NK-92 (cell line): Measurements from ENCODE around the gene TEKT5.
"Not testable (repeated sequence)": the region's sequence is repeated elsewhere in the genome, so short reads cannot be mapped to it uniquely, and the experiment has no call there.

Experiments
- DNase-seq: peaks from one replicate; lab custom pipeline; 2025; ENCODE audit not compliant: unreplicated experiment; lab: John Stamatoyannopoulos, UW

The TEKT5 gene

DNA sequence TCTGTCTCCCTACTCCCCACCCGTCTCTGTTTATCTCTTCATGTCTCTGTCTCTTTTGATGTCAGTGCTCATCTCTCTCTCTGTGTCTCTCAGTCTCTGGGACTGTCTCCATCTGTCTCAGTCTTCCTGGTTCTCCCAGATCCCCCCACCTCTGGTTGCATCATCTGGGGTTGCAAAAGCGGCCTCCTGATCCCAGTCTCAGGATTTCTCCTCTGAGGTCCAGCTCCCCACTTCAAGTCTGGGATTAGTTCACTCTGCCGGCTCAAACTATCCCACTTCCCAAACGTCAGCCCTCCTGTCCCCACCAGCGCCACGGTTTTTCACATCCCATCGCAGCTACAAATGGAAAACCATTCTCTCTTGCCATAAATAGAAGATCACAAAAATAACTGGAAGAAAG is 9.0 kb downstream of the TEKT5 start:
- DNase-seq = no peak

DNA sequence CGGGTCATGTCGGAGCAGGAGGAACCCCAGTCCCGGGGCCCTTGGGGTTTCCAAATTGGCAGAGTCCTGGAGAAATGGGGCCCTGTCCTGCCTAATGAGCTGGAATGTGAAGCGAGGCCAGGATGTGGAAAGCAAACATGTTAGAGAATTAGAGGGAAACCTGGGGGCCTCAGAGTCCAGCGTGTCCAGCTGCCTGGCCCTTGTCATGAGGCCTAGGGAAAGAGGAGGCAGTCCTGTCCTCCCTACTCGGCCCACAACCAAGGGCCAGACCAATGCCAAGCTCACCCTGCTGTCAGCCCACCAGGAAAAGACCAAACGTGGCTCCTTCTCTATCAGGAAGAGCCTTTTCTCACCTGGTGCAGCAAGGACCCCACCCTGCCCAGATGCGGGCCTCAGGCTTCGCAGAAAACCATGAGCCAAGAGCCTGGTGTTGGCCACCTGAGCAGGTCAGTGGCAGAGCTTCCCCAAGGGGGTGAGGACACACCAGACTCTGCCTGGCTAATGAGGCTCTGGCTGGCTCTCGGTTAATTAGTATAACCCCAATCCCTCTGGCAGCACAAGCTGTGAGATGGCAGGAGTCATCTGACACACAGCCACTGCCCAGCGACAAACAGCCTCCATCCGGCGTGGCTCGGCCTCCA is 10.1 kb downstream of the TEKT5 start:
- DNase-seq = no peak

DNA sequence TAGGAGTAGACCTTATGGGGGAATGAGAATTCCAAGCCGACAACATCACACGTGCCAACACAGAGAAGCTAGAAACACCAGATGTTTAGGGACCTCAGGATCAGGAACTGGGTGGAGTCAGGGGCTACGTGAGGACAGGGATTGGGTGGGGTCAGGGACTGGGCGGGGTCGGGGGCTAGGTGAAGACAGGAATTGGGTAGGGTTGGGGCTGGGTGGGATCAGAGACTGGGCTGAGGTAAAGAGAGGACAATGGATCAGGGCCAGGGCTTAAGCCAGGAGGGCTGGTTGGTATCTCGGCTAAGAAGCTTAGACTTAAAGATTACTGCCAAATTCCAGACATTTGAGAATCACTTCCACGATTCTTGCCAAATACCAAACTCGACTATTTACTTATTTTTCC is 11.6 kb downstream of the TEKT5 start:
- DNase-seq = no peak

DNA sequence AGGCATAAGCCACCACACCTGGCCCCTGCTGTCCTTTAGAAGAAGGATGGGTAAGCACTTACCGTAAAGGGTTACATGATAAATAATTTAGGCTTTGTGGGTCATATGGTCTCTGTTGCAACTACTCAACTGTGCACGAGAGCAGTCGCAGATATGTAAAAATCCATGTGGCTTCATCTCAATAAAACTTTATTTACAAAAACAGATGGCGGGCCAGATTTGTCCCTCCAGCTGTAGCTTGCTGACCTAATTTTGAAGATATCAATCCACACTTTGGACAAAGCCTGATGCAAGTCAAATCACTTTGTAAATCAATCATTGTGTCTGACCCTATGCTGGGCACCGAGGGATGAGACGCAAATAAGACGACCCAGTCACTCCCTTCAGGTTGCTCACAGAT is 12.1 kb downstream of the TEKT5 start:
- no peak for DNase-seq

DNA sequence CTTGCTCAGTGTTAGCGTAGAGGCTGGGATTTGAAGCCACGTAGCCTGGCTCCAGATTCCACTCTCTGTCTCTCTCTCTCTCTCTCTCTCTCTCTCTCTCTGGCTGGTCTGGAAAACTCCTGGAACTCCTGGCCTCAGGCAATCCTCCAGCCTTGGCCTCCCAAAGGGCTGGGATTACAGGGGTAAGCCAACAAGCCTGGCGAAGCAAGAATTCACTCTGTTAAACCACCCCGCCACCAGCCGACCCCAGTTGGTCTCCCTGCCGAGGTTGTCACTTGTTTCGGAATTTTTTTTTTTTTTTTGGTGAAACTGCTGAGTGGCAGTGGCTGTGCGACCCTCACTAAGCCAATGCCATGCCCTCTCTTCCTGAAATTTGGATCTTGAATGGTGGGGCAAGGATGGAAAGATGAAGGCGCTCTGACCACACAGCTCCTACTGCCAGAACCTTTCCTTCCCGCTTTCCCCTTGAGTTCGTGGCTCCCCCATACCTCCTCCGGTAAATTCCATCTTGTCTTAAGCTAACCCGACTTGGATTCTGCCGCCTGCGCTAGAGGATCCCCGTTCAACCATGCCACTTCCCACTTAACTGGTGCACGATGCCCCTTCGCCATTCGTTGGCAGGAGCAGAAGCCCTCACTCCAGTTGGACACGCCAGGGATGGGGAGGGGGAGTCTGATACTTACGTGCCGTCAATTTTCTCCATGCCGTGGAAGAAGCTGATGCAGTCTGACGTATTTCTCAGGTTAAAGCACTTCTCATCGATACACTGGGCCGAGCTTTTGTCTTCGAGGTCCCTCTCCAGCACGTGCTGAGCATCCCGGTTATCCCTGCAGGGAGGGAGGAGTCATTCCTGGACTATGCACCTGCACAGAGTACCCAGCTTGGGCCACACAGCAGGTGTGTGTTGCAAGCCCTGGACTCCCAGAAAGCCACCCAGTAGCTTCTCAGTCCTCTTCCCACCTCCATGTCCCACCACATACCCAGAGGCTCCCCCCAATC is 13.1 kb downstream of the TEKT5 start:
- no peak for DNase-seq

DNA sequence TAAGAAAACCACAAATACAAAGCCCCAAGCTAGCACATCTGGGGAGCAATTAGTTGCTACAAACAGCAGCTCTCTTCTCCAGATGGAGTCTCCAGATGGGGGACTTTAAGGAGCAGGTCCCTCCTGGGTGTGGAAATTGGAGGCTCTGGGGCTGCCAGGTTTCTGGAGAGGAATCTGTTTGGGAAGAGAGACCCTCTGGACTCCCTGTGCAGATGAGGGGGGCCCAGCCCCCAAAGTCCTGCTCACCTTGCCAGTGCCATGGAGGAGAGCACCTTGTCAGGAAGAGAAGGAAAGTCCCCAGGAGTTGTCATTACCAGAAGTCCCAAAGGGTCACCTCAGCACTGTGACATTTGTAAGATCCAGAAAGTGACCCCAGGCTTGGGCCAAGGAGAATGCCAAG is 14.8 kb downstream of the TEKT5 start:
- no peak for DNase-seq

DNA sequence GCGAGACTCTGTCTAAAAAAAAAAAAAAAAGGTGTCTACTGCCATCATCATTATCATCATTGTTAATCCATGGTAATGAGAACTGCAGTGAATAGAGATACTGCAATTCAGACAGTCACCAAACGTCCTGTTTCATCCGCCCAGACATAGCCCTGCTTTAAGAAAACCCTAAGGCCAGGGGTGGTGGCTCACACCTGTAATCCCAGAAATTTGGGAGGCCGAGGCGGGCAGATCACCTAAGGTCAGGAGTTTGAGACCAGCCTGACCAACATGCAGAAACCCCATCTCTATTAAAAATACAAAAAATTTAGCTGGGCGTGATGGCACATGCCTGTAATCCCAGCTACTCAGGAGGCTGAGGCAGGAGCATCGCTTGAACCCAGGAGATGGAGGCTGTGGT is 15.3 kb downstream of the TEKT5 start:
- not testable (repeated sequence) for DNase-seq

DNA sequence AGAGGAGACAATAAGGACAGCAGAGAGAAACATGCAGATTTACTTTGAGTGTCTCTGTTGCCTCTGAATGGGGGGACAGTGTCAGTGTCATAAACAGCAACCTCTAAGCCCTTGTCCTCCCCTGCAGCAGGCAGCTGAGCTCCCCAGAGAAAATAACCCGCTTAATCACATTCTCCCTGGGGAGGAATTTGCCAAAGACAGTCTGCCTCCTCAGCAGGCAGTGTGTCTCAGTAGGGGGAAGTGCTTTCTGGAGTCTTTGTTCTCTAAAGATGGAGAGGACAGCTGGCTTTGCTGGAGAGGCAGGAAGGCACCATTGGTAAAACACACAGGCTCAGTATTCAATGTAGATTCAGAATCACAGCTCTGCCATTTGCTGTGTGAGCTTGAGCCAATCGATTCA is 16.1 kb downstream of the TEKT5 start:
- no peak for DNase-seq

DNA sequence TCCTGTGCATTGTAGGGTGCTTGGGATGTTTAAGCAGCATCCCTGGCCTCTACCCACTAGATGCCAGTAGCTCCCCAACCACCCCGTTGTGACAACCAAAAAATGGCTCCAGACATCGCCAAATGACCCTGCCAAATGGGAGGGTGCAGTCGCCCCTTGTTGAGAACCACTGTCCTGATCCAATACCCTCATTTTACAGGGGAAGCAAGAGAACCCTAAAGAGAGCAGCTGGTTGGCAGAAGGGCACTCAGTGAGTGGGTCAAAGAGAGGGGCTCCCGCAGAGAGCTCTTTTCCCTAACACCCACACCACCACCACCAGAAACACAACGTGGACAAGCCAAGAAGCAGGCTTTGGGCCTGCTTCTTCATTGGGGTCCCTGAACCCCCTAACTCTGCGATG is 18.4 kb downstream of the TEKT5 start:
- no peak for DNase-seq

DNA sequence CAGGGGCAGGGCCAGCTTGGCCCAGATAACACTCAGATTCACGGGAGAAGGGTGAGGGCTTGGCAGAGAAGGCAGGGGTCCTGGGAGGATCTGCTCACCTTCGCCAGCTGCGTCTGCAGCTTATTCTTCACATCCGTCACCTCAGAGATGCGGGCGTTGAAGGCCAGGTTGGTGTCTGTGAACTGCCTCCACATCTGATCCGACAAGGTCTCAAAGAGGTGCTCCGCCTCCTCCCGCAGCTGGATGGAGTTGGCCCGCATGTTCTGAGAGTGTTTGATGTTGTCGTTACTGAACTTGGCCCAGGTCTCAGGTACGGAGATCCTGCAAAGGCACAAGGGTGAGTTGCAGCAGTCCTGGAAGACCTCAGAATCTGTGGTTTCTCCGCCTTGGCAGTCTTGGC is 18.9 kb downstream of the TEKT5 start:
- no peak for DNase-seq

DNA sequence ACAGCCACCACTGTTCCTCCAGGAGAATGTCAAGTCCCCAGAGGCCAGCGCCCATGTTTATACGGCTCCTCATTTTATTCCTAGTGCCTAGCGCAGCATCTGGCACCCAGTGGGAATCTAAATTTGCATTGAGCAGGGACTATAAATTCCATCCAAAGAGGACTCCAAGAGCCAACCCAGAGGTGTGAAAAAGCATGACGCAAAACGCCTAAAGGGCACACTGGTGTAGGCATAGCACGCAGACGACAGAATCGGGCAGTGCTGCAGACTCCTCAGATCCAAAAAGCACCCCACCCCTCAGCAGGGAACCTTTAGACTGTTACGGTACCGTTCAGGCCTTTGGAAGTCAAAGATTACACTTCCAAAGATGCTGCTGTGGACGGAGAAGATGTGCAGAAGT is 19.5 kb downstream of the TEKT5 start:
- no peak for DNase-seq

DNA sequence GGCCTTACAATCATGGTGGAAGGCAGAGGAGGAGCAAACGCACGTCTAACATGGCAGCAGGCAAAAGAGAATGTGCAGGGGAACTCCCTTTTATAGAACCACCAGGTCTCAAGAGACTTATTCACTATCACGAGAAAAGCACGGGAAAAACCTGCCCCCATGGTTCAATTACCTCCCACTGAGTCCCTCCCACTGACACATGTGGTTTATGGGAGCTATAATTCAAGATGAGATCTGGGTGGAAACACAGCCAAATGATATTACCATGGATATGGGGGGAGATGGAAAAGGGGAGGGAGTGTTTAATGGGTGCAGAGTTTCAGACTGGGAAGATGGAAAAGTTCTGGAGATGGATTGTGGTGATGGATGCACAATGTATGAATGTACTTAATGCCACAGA is 23.0 kb downstream of the TEKT5 start:
- no peak for DNase-seq

DNA sequence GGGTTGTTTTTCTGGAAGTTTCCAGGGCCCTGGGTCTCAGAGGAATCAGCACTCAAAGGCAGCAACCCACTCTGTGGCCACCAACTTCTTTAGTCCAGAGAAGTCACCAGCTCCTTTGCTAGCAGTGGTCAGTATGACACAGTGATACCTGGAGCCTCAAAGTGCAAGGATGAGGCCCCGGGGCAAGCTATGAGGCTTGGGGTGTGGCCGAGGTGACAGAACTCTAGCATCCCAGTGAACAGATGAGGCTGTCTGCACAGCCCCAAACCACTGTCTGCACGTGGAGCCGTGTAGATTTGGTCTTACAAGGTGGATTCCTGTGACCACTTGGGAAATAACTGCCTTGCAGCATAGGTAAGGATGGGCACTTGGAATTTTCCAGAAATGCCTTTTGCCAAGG is 24.9 kb downstream of the TEKT5 start:
- DNase-seq = no peak

DNA sequence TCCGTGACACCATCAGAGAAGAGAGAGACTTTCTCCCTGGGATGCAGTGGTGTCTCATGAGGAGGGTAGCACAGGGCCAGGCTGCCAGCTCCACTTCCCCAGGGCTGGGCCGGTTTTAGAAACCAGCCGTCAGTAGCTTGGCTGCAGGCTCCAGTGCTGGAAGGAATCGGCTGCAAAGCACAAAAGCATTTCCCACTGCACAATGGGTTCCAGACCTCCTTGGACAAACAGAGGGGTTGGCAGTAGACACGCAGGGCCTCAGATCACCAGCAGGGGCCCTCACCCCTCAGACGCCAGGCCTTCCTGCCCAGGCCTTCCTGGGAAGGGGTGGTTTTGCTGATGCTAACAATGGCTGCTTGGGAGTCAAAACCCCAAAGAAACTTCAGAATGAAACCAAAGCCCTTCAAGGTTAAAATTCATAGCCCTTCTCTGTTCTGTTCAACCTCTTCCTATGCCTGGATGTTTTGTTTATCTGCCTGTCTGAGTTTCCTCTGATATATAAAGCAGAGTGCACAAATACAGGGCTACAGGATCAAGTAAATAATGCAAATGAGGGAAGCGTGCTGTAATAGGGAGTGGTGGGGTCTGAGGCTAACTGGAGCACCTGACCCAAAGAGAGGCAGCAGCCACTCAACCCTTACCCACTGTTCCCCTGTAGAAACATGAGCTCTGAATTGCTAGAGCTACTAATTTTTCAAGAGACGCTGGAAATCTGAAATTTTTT is 26.2 kb downstream of the TEKT5 start:
- no peak for DNase-seq

DNA sequence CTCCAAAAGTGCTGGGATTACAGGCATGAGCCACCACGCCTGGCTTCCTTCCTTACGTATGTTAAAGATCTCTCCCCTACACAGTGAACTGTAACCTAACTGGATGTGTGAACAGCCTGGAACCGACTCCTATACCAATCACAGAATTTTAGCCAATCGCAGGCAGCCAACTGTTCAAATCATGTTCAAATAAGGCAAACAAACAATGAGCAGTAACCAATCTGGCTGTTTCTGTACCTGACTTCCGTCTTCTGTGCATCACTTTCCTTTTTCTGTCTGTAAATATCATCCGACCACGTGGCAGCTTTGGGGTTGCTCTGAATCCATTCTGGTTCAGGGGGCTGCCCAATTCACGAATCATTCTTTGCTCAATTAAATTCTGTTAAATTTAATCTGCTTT is 27.5 kb downstream of the TEKT5 start:
- no peak for DNase-seq

DNA sequence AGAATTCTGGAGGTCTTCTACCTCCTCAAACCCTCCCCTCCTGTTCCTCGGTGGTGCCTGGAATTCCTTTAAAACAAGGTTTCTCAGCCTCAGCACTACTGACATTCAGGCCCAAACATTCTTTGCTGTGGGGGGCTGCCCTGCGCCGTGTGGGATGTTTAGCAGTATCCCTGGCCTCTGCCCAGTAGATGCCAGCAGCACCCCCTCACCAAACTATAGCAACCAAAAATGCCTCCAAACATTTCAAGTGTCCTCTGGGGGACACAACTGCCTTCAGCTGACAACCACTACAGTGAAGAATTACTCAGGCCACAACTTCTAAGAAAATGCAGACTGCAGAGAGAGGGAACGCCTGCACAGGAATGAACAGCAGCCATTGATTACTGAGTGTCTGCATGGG is 28.4 kb downstream of the TEKT5 start:
- DNase-seq = no peak

DNA sequence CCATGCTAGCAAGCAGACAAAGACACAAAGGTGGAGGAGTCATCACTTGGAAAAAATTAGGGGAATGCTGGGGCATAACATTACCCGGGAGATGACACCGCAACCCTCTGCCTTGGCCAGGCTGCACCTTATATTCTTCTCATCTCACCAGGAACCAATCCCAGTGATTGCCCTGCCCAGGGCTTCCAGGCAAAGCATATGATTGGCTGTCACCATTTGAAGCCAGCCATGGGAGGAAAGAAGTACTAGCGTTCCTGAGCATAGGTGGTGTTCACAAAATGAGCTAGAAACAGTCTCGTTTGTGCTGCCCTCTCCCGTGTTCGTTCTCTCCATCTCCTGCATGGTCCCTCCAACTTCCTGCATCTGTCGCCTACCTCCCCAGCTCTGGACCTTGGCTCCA is 29.6 kb downstream of the TEKT5 start:
- DNase-seq = no peak

DNA sequence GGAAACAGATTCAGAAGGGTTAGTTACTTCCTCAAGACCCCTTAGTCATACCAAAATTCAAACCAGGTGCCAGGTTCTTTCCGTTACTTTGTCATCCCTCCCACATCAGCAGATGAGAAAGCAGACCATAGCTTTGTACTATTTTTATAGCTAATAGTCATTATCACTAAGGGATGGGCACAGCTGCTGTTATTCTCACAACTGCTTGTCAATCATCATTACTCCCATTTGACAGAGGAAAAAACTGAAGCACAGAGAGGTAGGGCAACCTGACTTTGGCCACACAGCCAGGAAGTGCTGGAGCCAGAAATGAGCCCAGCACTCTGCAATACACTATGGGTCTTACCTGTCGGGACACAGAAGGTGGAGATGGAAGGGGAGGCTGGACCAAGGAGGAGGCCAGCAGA is 30.0 kb downstream of the TEKT5 start:
- no peak for DNase-seq

DNA sequence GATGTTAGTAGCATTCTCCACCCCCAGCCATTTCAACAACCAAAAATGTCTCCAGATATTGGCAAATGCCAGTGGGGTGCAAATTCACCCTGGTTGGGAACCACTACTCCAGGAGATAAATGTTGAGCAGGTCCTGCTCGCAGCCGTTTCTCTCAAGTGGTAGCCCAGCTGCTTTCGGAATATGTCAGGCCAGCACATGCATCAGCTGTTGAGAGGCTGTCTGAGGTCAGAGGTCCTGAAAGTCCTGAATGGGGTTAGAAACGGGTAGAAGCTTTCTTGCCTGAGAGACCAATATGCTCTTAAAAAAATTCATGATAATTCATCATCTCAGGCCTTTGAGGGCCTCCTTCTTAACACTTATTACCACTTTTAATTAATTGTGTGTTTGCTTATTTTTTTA is 31.0 kb downstream of the TEKT5 start:
- no peak for DNase-seq

DNA sequence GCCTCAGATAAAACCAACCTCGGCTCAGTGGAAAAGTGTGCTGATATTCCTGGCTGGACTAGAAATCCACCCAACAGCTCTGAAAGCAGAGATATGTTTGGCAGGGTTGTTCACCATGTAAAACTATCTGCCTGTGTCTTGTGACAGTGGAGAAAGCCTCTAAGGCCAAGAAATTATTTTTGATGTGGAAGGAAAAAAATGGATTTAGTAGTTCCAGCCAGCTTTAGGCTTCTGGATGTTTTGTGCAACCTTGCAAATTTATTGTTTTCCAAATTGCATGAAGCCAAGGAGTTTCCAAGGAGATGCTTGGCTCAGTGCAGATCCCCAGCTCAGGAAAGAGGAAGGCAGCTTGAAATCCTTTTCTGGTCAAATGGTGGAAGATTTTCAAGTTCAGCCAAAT is 31.6 kb downstream of the TEKT5 start:
- no peak for DNase-seq

DNA sequence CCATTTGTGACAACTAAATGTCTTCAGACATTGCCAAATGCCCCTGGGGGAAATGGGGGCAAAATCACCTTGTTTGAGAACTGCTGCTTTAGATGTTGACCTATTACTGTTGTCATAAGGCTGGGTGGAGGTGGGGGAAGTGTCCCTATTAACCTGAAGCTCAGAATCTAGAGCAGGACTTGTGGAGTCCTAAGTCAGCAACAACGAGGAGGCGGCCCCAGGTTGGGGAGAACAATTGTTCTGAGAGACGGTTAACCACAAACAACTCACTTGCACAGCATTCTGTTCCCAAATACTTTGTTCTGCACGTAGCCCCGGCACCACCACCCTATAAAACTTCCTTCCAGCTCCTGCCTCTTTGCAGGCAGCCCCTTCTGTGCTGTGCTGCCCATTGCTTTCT is 32.5 kb downstream of the TEKT5 start:
- DNase-seq = no peak

DNA sequence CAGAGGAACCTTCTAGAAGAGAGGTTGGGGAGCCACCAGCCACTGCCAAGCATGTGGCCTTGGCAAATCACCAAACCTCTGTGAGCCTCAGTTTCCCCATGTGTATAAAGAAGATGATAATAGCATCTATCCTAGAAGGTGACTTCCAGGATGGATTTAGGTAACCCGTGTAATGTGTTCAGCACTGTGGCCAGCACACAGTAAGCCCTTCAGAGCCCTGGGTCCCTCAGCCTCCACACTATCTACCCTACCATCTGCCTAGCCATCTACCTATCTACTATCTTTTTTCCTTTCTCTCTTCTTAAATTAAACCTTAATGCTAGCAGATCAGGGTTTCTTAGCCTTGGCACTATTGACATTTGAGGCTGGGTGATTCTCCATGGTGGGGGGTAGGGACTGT is 33.0 kb downstream of the TEKT5 start:
- DNase-seq = no peak
